Measurements from ENCODE around the gene CYP2C19. TPM values are rescaled to one million over a fixed set of nuclear protein-coding genes. Genes with fewer than 3 reads are reported as not detected.

Gene CYP2C19
- total and polyA plus RNA-seq, 2 of the 4 experiments (the other 2 are of a cell fraction): not detected

DNA sequence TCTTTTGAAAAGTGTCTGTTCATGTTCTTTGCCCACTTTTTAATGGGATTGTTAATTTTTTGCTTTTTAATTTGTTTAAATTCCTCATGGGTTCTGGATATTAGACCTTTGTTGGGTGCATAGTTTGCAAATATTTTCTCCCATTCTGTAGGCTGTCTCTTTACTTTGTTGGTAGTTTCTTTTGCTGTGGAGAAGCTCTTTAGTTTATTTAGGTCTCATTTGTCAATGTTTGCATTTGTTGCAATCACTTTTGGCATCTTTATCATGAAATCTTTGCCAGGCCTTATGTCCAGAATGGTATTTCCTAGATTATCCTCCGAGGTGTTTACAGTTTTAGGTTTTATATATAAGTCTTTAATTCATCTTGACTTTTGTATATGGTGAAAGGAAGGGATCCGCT is 23.9 kb upstream of the CYP2C19 start:
- no CpG with 5 or more reads among the region's 2 CpGs for WGBS, 2 experiments (ENCODE audit: extremely low coverage in 2 of 2, insufficient read length in 1 of 2)
- POLR2A ChIA-PET (ENCODE audit: unreplicated experiment): no interaction called here
- Histone ChIP-seq H4K91ac (ENCODE audit: insufficient read depth, low read depth, low read length) (no peak overlapping the region), H2AK5ac (ENCODE audit: low read depth, low read length) (no peak overlapping the region), H3K27ac (ENCODE audit: insufficient read depth, low read length) (no peak overlapping the region), H4K8ac (ENCODE audit: low read depth in 2 of 2, low read length in 2 of 2) (no peak overlapping the region), H4K5ac (ENCODE audit: low read depth, low read length) (no peak overlapping the region), H3K4me2 (ENCODE audit: low read depth, low read length) (no peak overlapping the region), H3K23ac (ENCODE audit: low read depth, low read length) (no peak overlapping the region), H3K4me1 (ENCODE audit: control insufficient read depth, insufficient read depth, low read length) (no peaks in the 10 kb centered on the region), H3K56ac (ENCODE audit: extremely low read depth, insufficient read depth, low read length) (no peak overlapping the region), H3K9me3 (ENCODE audit: control insufficient read depth, insufficient read depth, low read length) (peaks cover 2% of the 10 kb centered on the region; the same call in 1 of the 2 replicates), H3K79me1 (ENCODE audit: low read depth in 1 of 2, low read length in 2 of 2) (no peaks in the 10 kb centered on the region), H2BK15ac (ENCODE audit: low read depth, low read length) (no peak overlapping the region), H4K20me1 (ENCODE audit: insufficient read depth, low read length) (no peaks in the 10 kb centered on the region), H3K27me3 (ENCODE audit: control insufficient read depth, insufficient read depth, low read length) (no peaks in the 10 kb centered on the region), H3K36me3 (ENCODE audit: control insufficient read depth, insufficient read depth, low read length) (no peaks in the 10 kb centered on the region), H3K4ac (ENCODE audit: low read depth, low read length) (no peak overlapping the region), H3K9ac (ENCODE audit: low read depth, low read length) (no peak overlapping the region), H3K18ac (ENCODE audit: low read depth, low read length) (no peak overlapping the region), H3K14ac (replicated peaks; ENCODE audit: low read depth, low read length) (no peak overlapping the region), H2BK120ac (ENCODE audit: low read depth, low read length) (no peak overlapping the region), H2AFZ (replicated peaks; ENCODE audit: low read length, poor library complexity) (no peak overlapping the region), H2BK20ac (ENCODE audit: low read depth, low read length) (no peak overlapping the region), H2AK9ac (replicated peaks; ENCODE audit: low read depth, low read length, poor library complexity) (no peak overlapping the region), H2BK5ac (ENCODE audit: low read depth, low read length, poor library complexity, severe bottlenecking) (no peak overlapping the region), H3K4me3 (ENCODE audit: insufficient read depth, low read depth, low read length) (no peak overlapping the region), H3K9me1 (ENCODE audit: insufficient read depth, low read length) (no peaks in the 10 kb centered on the region)
- no peak for DNase-seq
- CTCF ChIA-PET: no interaction called here
- TF ChIP-seq NFE2L2 (IDR thresholded peaks at IDR 0.05; ENCODE audit: low read depth, low read length) (no peak), MAZ (IDR thresholded peaks at IDR 0.05; ENCODE audit: borderline replicate concordance, low read depth, low read length) (no peak)
- intact Hi-C loops (cut with micrococcal nuclease): no loop called here
- ATAC-seq (ENCODE audit: low read depth): no peak
- no TSS peak for BruUV-seq (replicated peaks)
- dilution Hi-C loops (cut with HindIII; ENCODE audit: low sequenced_read_pairs, unreplicated experiment): no loop called here
- in situ Hi-C loops (cut with MboI; ENCODE audit: low sequenced_read_pairs): no loop called here

Measured in IMR-90 (cell line).